Body of pancreas (tissue), 4 donors: Measurements from ENCODE around the gene RAB11FIP4. TPM values are rescaled to one million over a fixed set of nuclear protein-coding genes. Genes with fewer than 3 reads are reported as not detected.

ENCODE experiments used
- ATAC-seq: fragments of 150-250 bp; one replicate; pipeline ENCODE4 v1.9.1; 2016
- DNase-seq, 4 donors: peaks; one replicate each; pipeline ENCODE4 v3.0.0-alpha.2; 2019
- H3K27ac ChIP-seq, 4 donors: fragments of 200-600 bp; sonication (generic); 1 replicate in 3 of 4; 2 replicates in 1 of 4; pipeline versions ENCODE4 v1.5.1 to v1.6.1; 2016 to 2019; ENCODE audit warnings: mild to moderate bottlenecking in 1 of 4, mixed read lengths in 1 of 4, moderate library complexity in 1 of 4
- H3K27me3 ChIP-seq, 2 donors: fragments of 200-600 bp; sonication (generic); one replicate each; pipeline ENCODE4 v1.6.0; 2016; ENCODE audit warnings: mild to moderate bottlenecking in 1 of 2
- H3K36me3 ChIP-seq, 2 donors: fragments of 200-600 bp; sonication (generic); replicated peaks in 1 of 2; 2 replicates each; pipeline ENCODE4 v1.5.1; 2016; ENCODE audit warnings: low read depth in 2 of 2; ENCODE audit not compliant: insufficient read depth in 1 of 2
- H3K4me1 ChIP-seq: fragments of 200-600 bp; sonication (generic); one replicate; pipeline ENCODE4 v1.6.0; 2016
- H3K4me3 ChIP-seq, 2 donors: fragments of 200-600 bp; sonication (generic); 1 replicate in 1 of 2; 2 replicates in 1 of 2; pipeline ENCODE4 v1.5.1; 2016 to 2019
- H3K9me3 ChIP-seq, 3 donors: fragments of 200-600 bp; sonication (generic); 1 replicate in 2 of 3; 2 replicates in 1 of 3; pipeline ENCODE4 v1.5.1; 2016
- POLR2A ChIP-seq, 3 donors: fragments of 450-650 bp; IDR thresholded peaks; one replicate each; pipeline ENCODE4 v1.6.1; 2016; ENCODE audit warnings: antibody characterized with exemption in 3 of 3, mild to moderate bottlenecking in 2 of 3
- WGBS, 2 donors: methylation state at CpG; one replicate each; pipeline ENCODE4 v1.1.5; 2017; 5-methylcytosine and 5-hydroxymethylcytosine counted together
- intact Hi-C: fragments of 100-400 bp; cut with DNase I; formaldehyde crosslinking; loops from one replicate; pipeline ENCODE4 v1.15.1; 2023
- total RNA-seq, 2 donors: library from RNA; depleted of rRNA; stranded (reverse); fragments of >200 nt; gene quantifications; one replicate each; pipeline ENCODE4 v1.1.0, GENCODE V29; 2016
- TF ChIP-seq, protein P1 (sequence below), 7 experiments: fragments of 450-650 bp in 4 of 7; fragments of 200-600 bp in 3 of 7; sonication (generic) in 3 of 7; IDR thresholded peaks; one replicate each; pipeline ENCODE4 v1.5.1; 2016 to 2019; ENCODE audit warnings: antibody characterized with exemption in 7 of 7

Gene RAB11FIP4
- total RNA-seq, 2 donors from 2014 or later, result 37.2 to 38.7 TPM

DNA sequence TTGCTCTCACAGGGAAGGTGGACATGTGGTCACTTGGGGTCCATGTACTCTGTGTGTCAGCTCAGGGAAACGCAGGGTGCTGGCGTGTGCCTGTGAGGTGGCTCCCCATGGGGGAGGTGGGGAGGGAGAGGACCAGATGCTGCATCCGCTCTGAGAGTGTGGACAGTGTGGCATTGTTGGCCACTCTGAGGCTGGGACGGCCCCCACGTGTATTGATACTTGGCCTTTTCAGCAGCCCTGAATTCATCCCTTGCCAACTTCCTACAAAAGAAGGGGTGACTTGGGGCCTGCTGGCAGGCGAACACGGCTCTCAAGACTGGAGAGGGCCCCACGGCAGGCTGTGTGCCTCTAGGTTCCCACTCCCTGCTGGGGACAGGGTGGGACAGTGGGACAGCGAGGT is 120.1 kb downstream of the RAB11FIP4 start:
- intact Hi-C loops, result no loop called here
- Histone ChIP-seq H3K9me3 (no peaks in the 10 kb centered on the region), H3K27ac (no peak overlapping the region), H3K36me3 (no peaks in the 10 kb centered on the region), H3K4me3 (no peak overlapping the region), H3K4me1 (peaks cover 42% of the 10 kb centered on the region), H3K27me3 (no peaks in the 10 kb centered on the region)
- no peak for TF ChIP-seq POLR2A (IDR thresholded peaks at IDR 0.05)
- TF ChIP-seq, protein P1, sequence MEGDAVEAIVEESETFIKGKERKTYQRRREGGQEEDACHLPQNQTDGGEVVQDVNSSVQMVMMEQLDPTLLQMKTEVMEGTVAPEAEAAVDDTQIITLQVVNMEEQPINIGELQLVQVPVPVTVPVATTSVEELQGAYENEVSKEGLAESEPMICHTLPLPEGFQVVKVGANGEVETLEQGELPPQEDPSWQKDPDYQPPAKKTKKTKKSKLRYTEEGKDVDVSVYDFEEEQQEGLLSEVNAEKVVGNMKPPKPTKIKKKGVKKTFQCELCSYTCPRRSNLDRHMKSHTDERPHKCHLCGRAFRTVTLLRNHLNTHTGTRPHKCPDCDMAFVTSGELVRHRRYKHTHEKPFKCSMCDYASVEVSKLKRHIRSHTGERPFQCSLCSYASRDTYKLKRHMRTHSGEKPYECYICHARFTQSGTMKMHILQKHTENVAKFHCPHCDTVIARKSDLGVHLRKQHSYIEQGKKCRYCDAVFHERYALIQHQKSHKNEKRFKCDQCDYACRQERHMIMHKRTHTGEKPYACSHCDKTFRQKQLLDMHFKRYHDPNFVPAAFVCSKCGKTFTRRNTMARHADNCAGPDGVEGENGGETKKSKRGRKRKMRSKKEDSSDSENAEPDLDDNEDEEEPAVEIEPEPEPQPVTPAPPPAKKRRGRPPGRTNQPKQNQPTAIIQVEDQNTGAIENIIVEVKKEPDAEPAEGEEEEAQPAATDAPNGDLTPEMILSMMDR (IDR thresholded peaks at IDR 0.05), result no peak
- ATAC-seq (no peak), DNase-seq (no peak)
- WGBS, 2 donors, result 74% methylated on average over 9 of the region's 9 CpGs; no CpG with 5 or more reads in 1 of the 2 donors

DNA sequence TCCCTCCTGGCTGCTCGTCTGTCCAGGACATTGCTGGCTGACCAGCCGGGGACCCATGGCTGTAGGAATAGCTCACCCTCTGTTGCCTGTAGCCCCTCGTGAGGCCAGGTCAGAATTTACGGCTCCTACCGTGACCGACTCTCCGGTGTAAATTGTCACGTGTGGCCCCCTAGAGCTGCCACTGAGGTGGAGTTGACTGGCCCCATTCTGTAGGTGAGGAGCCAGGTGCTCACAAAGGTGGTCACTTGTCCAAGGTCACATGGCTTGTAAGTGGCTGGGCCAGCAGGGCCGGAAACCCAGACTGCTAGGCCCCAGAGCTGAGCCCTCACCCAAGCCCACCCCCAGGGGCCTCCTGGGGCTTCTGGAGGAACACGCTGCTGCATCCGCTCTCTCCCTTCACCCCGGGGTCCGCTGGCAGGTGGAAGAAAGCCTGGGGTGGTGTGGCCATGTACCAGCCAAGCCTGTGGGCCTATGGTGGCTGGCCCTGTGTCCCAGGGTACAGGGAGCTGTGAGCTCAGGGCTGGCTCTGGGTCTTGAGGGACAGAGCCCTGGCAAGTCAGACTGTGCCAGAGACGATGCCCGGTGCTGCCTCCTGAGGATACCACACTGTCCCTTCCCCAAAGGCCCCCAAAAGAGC is 120.7 kb downstream of the RAB11FIP4 start:
- TF ChIP-seq, protein P1 (IDR thresholded peaks at IDR 0.05), result no peak
- no peak for TF ChIP-seq POLR2A (IDR thresholded peaks at IDR 0.05)
- Histone ChIP-seq H3K9me3 (no peaks in the 10 kb centered on the region), H3K4me1 (peaks cover 42% of the 10 kb centered on the region), H3K36me3 (no peaks in the 10 kb centered on the region), H3K27ac (no peak overlapping the region), H3K4me3 (no peak overlapping the region), H3K27me3 (no peaks in the 10 kb centered on the region)
- WGBS, 2 donors, result 95 to 100% methylated on average over 1 to 14 of the region's 15 CpGs
- no peak for ATAC-seq
- no peak for DNase-seq
- intact Hi-C loops, result no loop called here

DNA sequence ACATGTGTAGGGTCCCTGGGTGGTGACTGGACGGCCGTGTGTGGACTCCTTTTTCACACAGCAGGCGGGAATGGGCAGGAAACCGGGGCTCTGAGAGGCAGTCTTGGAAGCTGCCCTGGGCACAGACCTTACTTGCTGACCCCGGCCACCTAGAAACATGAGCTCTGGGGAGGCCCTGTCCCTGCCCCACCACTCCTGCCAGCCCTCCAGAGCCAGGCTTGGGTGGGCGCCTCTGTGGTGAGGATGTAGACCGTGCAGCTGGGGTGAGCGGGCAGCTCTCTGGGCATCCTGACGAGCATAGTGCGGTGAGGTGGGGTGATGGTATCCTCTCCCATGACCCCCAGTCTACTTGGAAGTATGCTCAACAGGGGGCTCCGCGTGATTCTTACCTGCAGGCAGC is 121.3 kb downstream of the RAB11FIP4 start:
- no peaks in the 10 kb centered on the region for H3K36me3 ChIP-seq
- WGBS, 2 donors, result 78 to 96% methylated on average over 5 to 12 of the region's 12 CpGs
- TF ChIP-seq POLR2A (IDR thresholded peaks at IDR 0.05), result no peak
- TF ChIP-seq, protein P1 (IDR thresholded peaks at IDR 0.05), result no peak
- H3K27ac ChIP-seq, result no peak overlapping the region
- no peak for DNase-seq
- no peak overlapping the region for H3K4me3 ChIP-seq
- H3K4me1 ChIP-seq, result peaks cover 42% of the 10 kb centered on the region
- no peaks in the 10 kb centered on the region for H3K9me3 ChIP-seq
- no peaks in the 10 kb centered on the region for H3K27me3 ChIP-seq
- no peak for ATAC-seq
- intact Hi-C loops, result no loop called here

DNA sequence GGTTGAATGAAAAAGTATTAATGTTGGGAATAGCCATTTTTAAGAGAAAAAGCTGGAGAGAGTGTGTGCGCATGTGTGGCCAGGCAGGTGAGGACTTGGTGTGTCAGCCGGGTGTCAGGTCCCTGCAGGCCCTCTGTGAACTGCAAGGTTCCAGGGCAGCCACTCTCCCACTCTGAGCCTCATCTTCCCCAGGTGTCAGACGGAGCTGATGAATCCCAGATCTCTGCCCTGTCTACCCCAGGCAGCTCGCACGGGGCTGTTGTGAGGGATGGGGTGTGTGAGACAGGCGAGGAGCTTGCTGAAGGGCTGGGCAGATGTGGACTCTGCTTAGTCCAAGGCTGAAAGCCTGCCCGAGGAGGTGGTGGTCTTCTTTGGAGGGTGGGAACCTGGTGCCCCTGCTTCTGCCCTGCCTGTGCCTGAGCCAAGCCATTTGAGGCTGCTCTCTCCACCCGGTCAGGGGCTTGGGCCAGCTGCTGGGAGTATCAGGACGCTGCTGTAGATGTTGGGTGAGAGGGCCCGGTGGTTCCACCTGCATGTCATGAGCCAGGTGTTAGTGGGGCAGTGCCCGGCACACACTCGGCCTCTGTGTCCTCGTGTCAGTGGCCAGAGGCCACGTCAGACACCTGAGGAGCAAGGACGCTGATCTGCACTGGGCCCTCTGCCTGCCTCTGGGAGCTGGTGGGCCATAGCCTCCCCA is 122.4 kb downstream of the RAB11FIP4 start:
- Histone ChIP-seq H3K4me1 (peaks cover 35% of the 10 kb centered on the region), H3K4me3 (no peak overlapping the region), H3K9me3 (no peaks in the 10 kb centered on the region), H3K36me3 (no peaks in the 10 kb centered on the region), H3K27ac (no peak overlapping the region), H3K27me3 (no peaks in the 10 kb centered on the region)
- no peak for ATAC-seq
- 85 to 93% methylated on average over 13 to 15 of the region's 15 CpGs for WGBS, 2 donors
- TF ChIP-seq, protein P1 (IDR thresholded peaks at IDR 0.05), result no peak
- TF ChIP-seq POLR2A (IDR thresholded peaks at IDR 0.05), result no peak
- intact Hi-C loops, result no loop called here
- no peak for DNase-seq
